GM15510 (cell line): ENCODE measurements around the gene UNC5C.

Source experiments
- POLR2A ChIP-seq: IDR thresholded peaks from 3 replicates; pipeline ENCODE4 v1.6.1; 2011; ENCODE audit warnings: borderline replicate concordance; ENCODE audit not compliant: insufficient read length; ENCODE audit errors: extremely low read depth

The UNC5C gene

GRCh38 chr4:95268819-95269565 is 279.8 kb downstream of the UNC5C start:
- TF ChIP-seq POLR2A, result no peak

GRCh38 chr4:95267081-95267480 is 281.7 kb downstream of the UNC5C start:
- TF ChIP-seq POLR2A, result no peak

GRCh38 chr4:95265814-95266740 is 282.7 kb downstream of the UNC5C start:
- TF ChIP-seq POLR2A, result no peak

- TF ChIP-seq POLR2A, result no peak
Measured at GRCh38 chr4:95264843-95265242, 283.9 kb downstream of the UNC5C start.

- no peak for TF ChIP-seq POLR2A
Measured at GRCh38 chr4:95263960-95264359, 284.8 kb downstream of the UNC5C start.

- TF ChIP-seq POLR2A, result no peak
Measured at GRCh38 chr4:95263391-95263790, 285.4 kb downstream of the UNC5C start.

GRCh38 chr4:95256108-95256835 is 292.5 kb downstream of the UNC5C start:
- TF ChIP-seq POLR2A, result no peak

GRCh38 chr4:95255396-95256107 is 293.2 kb downstream of the UNC5C start:
- no peak for TF ChIP-seq POLR2A

GRCh38 chr4:95251568-95251967 is 297.2 kb downstream of the UNC5C start:
- no peak for TF ChIP-seq POLR2A

- TF ChIP-seq POLR2A, result no peak
Measured at GRCh38 chr4:95250544-95251137, 298.1 kb downstream of the UNC5C start.

- TF ChIP-seq POLR2A, result no peak
Measured at GRCh38 chr4:95249426-95250021, 299.2 kb downstream of the UNC5C start.

- no peak for TF ChIP-seq POLR2A
Measured at GRCh38 chr4:95248720-95249425, 299.9 kb downstream of the UNC5C start.

GRCh38 chr4:95243892-95244291 is 304.9 kb downstream of the UNC5C start:
- no peak for TF ChIP-seq POLR2A
